Right cardiac atrium (tissue), 5 donors: Measurements from ENCODE around the gene FGFR2. TPM values are rescaled to one million over a fixed set of nuclear protein-coding genes. Genes with fewer than 3 reads are reported as not detected.

Source experiments
- ATAC-seq, 2 donors: fragments of 200-7000 bp; cut with Tn5 transposase; one replicate each; pipeline versions ENCODE4 v1.8.0 to v1.9.1; 2020; ENCODE audit warnings: moderate library complexity in 2 of 2, mild to moderate bottlenecking in 1 of 2
- DNase-seq, 3 donors: peaks; one replicate each; pipeline ENCODE4 v3.0.0-alpha.2; 2020
- H3K27ac ChIP-seq: one replicate; pipeline ENCODE4 v1.5.1; 2013; ENCODE audit warnings: mild to moderate bottlenecking, low read length, control low read depth, moderate library complexity
- H3K27me3 ChIP-seq: one replicate; pipeline ENCODE4 v1.6.1; 2013; ENCODE audit not compliant: control insufficient read depth, insufficient read depth
- H3K4me1 ChIP-seq: one replicate; pipeline ENCODE4 v1.6.1; 2013; ENCODE audit warnings: low read length; ENCODE audit not compliant: control insufficient read depth, insufficient read depth
- H3K4me3 ChIP-seq: one replicate; pipeline ENCODE4 v1.5.1; 2013; ENCODE audit warnings: low read length, control low read depth
- H3K9me3 ChIP-seq: one replicate; pipeline ENCODE4 v1.6.1; 2013; ENCODE audit warnings: low read length; ENCODE audit not compliant: control insufficient read depth
- WGBS: extraction: QIAGEN DNeasy Blood & Tissue Kit; methylation state at CpG from one replicate; pipeline ENCODE4 v1.1.7; 2013; 5-methylcytosine and 5-hydroxymethylcytosine counted together
- intact Hi-C, 4 donors: fragments of 100-400 bp; cut with DNase I; formaldehyde crosslinking; loops; one replicate each; pipeline versions ENCODE4 v1.11.0 to v1.14.0; 2022 to 2023
- polyA plus RNA-seq: library from polyadenylated mRNA; stranded (reverse); fragments of 200-250 nt; gene quantifications from one replicate; pipeline ENCODE4 v1.2.3, GENCODE V29; 2013
- total RNA-seq, 4 donors: library from RNA; stranded (reverse); fragmentation: NEBNext Ultra II Directional; extraction: Animal tissue kit (Norgen Biotek cat#: 25700); gene quantifications; one replicate each; pipeline ENCODE4 v1.2.1, GENCODE V29; 2021
- donor health status: healthy with polysubstance abuse.
- donor health status: DM: no; HTN: yes; CAD: no.
- donor health status: DM: no; HTN: no; CAD: no.
- donor health status: DM: no; HTN: yes; CAD: no; lungs with severe emphysema.
- donor health status: DM: yes; HTN: yes; CAD: no.

FGFR2 gene
- total and polyA plus RNA-seq, 5 donors, result 4.0 to 20.4 (median 5.8) TPM

GRCh38 chr10:121589553-121589952 is 8.7 kb downstream of the FGFR2 start:
- H3K27ac ChIP-seq, result no peak overlapping the region
- no peaks in the 10 kb centered on the region for H3K4me1 ChIP-seq
- 87% methylated on average over 3 of the region's 3 CpGs for WGBS
- H3K4me3 ChIP-seq, result no peak overlapping the region
- no peak for ATAC-seq
- no peaks in the 10 kb centered on the region for H3K9me3 ChIP-seq
- no peak for DNase-seq
- intact Hi-C loops, result no loop called here
- no peaks in the 10 kb centered on the region for H3K27me3 ChIP-seq

- no peak for ATAC-seq
- no peaks in the 10 kb centered on the region for H3K4me1 ChIP-seq
- intact Hi-C loops, result no loop called here
- no peak overlapping the region for H3K27ac ChIP-seq
- whole genome bisulfite sequencing, result 89% methylated on average over 1 of the region's 1 CpG
- no peaks in the 10 kb centered on the region for H3K9me3 ChIP-seq
- DNase-seq, result no peak
- H3K27me3 ChIP-seq, result no peaks in the 10 kb centered on the region
- no peak overlapping the region for H3K4me3 ChIP-seq
Measured at GRCh38 chr10:121583857-121584256, 14.4 kb downstream of the FGFR2 start.

GRCh38 chr10:121583258-121583657 is 15.0 kb downstream of the FGFR2 start:
- 89% methylated on average over 6 of the region's 6 CpGs for WGBS
- no peak overlapping the region for H3K27ac ChIP-seq
- no peaks in the 10 kb centered on the region for H3K9me3 ChIP-seq
- H3K4me3 ChIP-seq, result no peak overlapping the region
- no peak for DNase-seq
- no peaks in the 10 kb centered on the region for H3K4me1 ChIP-seq
- H3K27me3 ChIP-seq, result no peaks in the 10 kb centered on the region
- intact Hi-C loops, result no loop called here
- no peak for ATAC-seq

- 68% methylated on average over 22 of the region's 22 CpGs for WGBS
Measured at GRCh38 chr10:121580276-121581116, 17.7 kb downstream of the FGFR2 start.

GRCh38 chr10:121579656-121580055 is 18.6 kb downstream of the FGFR2 start:
- H3K4me1 ChIP-seq, result no peaks in the 10 kb centered on the region

More at GRCh38 chr10:121580276-121581116, 17.7 kb downstream of the FGFR2 start:
- no peak overlapping the region for H3K4me3 ChIP-seq
- no peak for DNase-seq
- peak in 1 of 2 donors; percentile 38 for ATAC-seq
- no peaks in the 10 kb centered on the region for H3K9me3 ChIP-seq
- intact Hi-C loops, result no loop called here
- no peaks in the 10 kb centered on the region for H3K4me1 ChIP-seq
- no peak overlapping the region for H3K27ac ChIP-seq
- no peaks in the 10 kb centered on the region for H3K27me3 ChIP-seq

GRCh38 chr10:121578965-121579364 is 19.3 kb downstream of the FGFR2 start:
- H3K4me3 ChIP-seq, result no peak overlapping the region
- no peak for DNase-seq
- H3K27me3 ChIP-seq, result no peaks in the 10 kb centered on the region
- H3K9me3 ChIP-seq, result no peaks in the 10 kb centered on the region
- no peak for ATAC-seq
- WGBS, result 78% methylated on average over 8 of the region's 8 CpGs
- intact Hi-C loops, result no loop called here
- H3K27ac ChIP-seq, result no peak overlapping the region
- H3K4me1 ChIP-seq, result no peaks in the 10 kb centered on the region

More at GRCh38 chr10:121579656-121580055, 18.6 kb downstream of the FGFR2 start:
- 81% methylated on average over 8 of the region's 8 CpGs for WGBS
- H3K27ac ChIP-seq, result no peak overlapping the region
- no peaks in the 10 kb centered on the region for H3K9me3 ChIP-seq
- no peak for ATAC-seq
- intact Hi-C loops, result no loop called here
- DNase-seq, result no peak
- H3K4me3 ChIP-seq, result no peak overlapping the region
- H3K27me3 ChIP-seq, result no peaks in the 10 kb centered on the region

GRCh38 chr10:121578298-121578697 is 19.9 kb downstream of the FGFR2 start:
- no peaks in the 10 kb centered on the region for H3K27me3 ChIP-seq
- no peak overlapping the region for H3K4me3 ChIP-seq
- H3K4me1 ChIP-seq, result no peaks in the 10 kb centered on the region
- intact Hi-C loops, result no loop called here
- no peak overlapping the region for H3K27ac ChIP-seq
- ATAC-seq (no peak), DNase-seq (no peak)
- WGBS, result 84% methylated on average over 9 of the region's 9 CpGs
- H3K9me3 ChIP-seq, result no peaks in the 10 kb centered on the region

GRCh38 chr10:121577568-121577967 is 20.7 kb downstream of the FGFR2 start:
- H3K27ac ChIP-seq, result no peak overlapping the region
- H3K4me1 ChIP-seq, result no peaks in the 10 kb centered on the region
- intact Hi-C loops, result no loop called here

GRCh38 chr10:121576139-121576538 is 22.1 kb downstream of the FGFR2 start:
- Histone ChIP-seq H3K27ac (no peak overlapping the region), H3K4me3 (no peak overlapping the region), H3K4me1 (no peaks in the 10 kb centered on the region), H3K9me3 (no peaks in the 10 kb centered on the region), H3K27me3 (no peaks in the 10 kb centered on the region)
- no peak for ATAC-seq
- 95% methylated on average over 10 of the region's 10 CpGs for WGBS
- DNase-seq, result no peak
- intact Hi-C loops, result no loop called here

More at GRCh38 chr10:121577568-121577967, 20.7 kb downstream of the FGFR2 start:
- Histone ChIP-seq H3K4me3 (no peak overlapping the region), H3K27me3 (no peaks in the 10 kb centered on the region), H3K9me3 (no peaks in the 10 kb centered on the region)
- ATAC-seq (no peak), DNase-seq (no peak)
- 68% methylated on average over 8 of the region's 8 CpGs for whole genome bisulfite sequencing

GRCh38 chr10:121574519-121575166 is 23.6 kb downstream of the FGFR2 start:
- DNase-seq, result no peak
- no peaks in the 10 kb centered on the region for H3K4me1 ChIP-seq
- WGBS, result 86% methylated on average over 14 of the region's 14 CpGs
- H3K27ac ChIP-seq, result no peak overlapping the region
- no peaks in the 10 kb centered on the region for H3K9me3 ChIP-seq
- H3K27me3 ChIP-seq, result no peaks in the 10 kb centered on the region
- intact Hi-C loops, result no loop called here
- no peak overlapping the region for H3K4me3 ChIP-seq
- ATAC-seq, result no peak

GRCh38 chr10:121573538-121573941 is 24.7 kb downstream of the FGFR2 start:
- ATAC-seq (no peak), DNase-seq (no peak)
- intact Hi-C loops, result no loop called here
- no peak overlapping the region for H3K4me3 ChIP-seq
- H3K27ac ChIP-seq, result no peak overlapping the region
- H3K9me3 ChIP-seq, result no peaks in the 10 kb centered on the region
- H3K4me1 ChIP-seq, result no peaks in the 10 kb centered on the region
- WGBS, result 83% methylated on average over 8 of the region's 8 CpGs
- H3K27me3 ChIP-seq, result no peaks in the 10 kb centered on the region
